HTR-8/SVneo (cell line): ENCODE measurements around the gene USP16.
"Not testable (repeated sequence)": the region's sequence is repeated elsewhere in the genome, so short reads cannot be mapped to it uniquely, and the experiment has no call there.

ENCODE experiments used
- DNase-seq: peaks from one replicate; pipeline ENCODE4 v3.0.0; 2011; ENCODE audit warnings: low spot score, mixed read lengths; ENCODE audit not compliant: insufficient read length
- FAIRE-seq: peaks from 2 replicates; lab custom pipeline; 2011; peaks lifted over from hg19 to GRCh38; lab: Jason Lieb, UNC

Gene USP16

GRCh38 chr21:29024474-29025327 is at the start of gene USP16:
USP16 (plus strand) TSS chr21:29024668; CDS start chr21:29027914, 3,246 bp downstream.
- DNase-seq (peak; percentile 99), FAIRE-seq (peak; percentile 92)

- DNase-seq (no peak), FAIRE-seq (no peak)
Observed at GRCh38 chr21:28975397-28975796, 49.1 kb upstream of the USP16 start.

- peak; percentile 90 for FAIRE-seq
Observed at GRCh38 chr21:28979092-28979491, 45.4 kb upstream of the USP16 start.

GRCh38 chr21:28982637-28983036 is 41.8 kb upstream of the USP16 start:
- DNase-seq (no peak), FAIRE-seq (no peak)

More at GRCh38 chr21:28979092-28979491, 45.4 kb upstream of the USP16 start:
- DNase-seq, result no peak

GRCh38 chr21:28986677-28987076 is 37.8 kb upstream of the USP16 start:
- FAIRE-seq, result no peak
- DNase-seq, result no peak

- FAIRE-seq, DNase-seq: not testable (repeated sequence)
Observed at GRCh38 chr21:28988146-28988545, 36.3 kb upstream of the USP16 start.

GRCh38 chr21:28991861-28992525 is 32.5 kb upstream of the USP16 start:
- DNase-seq (no peak), FAIRE-seq (no peak)

- DNase-seq, result peak; percentile 97
- FAIRE-seq, result peak; percentile 92
Observed at GRCh38 chr21:28992526-28993292, 31.8 kb upstream of the USP16 start, which contains the start of gene LTN1. LTN1 (minus strand) TSS chr21:28992877; CDS start chr21:28992805, 72 bp downstream.

- FAIRE-seq (no peak), DNase-seq (no peak)
Observed at GRCh38 chr21:28993293-28993629, 31.2 kb upstream of the USP16 start.

- FAIRE-seq (peak; percentile 98), DNase-seq (peak; percentile 98)
Observed at GRCh38 chr21:29002442-29003144, 21.9 kb upstream of the USP16 start.

- DNase-seq (no peak), FAIRE-seq (no peak)
Observed at GRCh38 chr21:29005696-29006095, 18.8 kb upstream of the USP16 start.

GRCh38 chr21:29007135-29007534 is 17.3 kb upstream of the USP16 start:
- DNase-seq, result no peak
- no peak for FAIRE-seq

GRCh38 chr21:29007810-29008209 is 16.7 kb upstream of the USP16 start:
- FAIRE-seq (no peak), DNase-seq (no peak)

GRCh38 chr21:29008367-29008766 is 16.1 kb upstream of the USP16 start:
- FAIRE-seq, result no peak
- no peak for DNase-seq

GRCh38 chr21:29011236-29011635 is 13.2 kb upstream of the USP16 start:
- not testable (repeated sequence) for FAIRE-seq, DNase-seq

GRCh38 chr21:29017639-29018237 is 6.7 kb upstream of the USP16 start:
- DNase-seq, result no peak
- no peak for FAIRE-seq

- DNase-seq, result no peak
- no peak for FAIRE-seq
Observed at GRCh38 chr21:29018540-29018939, 5.9 kb upstream of the USP16 start.

GRCh38 chr21:29022166-29022565 is 2.3 kb upstream of the USP16 start:
- DNase-seq (no peak), FAIRE-seq (no peak)

GRCh38 chr21:29025328-29025713 is 853 bp downstream of the USP16 start:
- no peak for FAIRE-seq
- no peak for DNase-seq

GRCh38 chr21:29029524-29029923 is 5.1 kb downstream of the USP16 start:
- DNase-seq (no peak), FAIRE-seq (no peak)
